Measurements from ENCODE around the gene DPPA5. TPM values are rescaled to one million over a fixed set of nuclear protein-coding genes. Genes with fewer than 3 reads are reported as not detected.

DPPA5 gene
- total and polyA plus RNA-seq, 2 of the 13 experiments (the other 11 are each of a cell fraction or from before 2014, with no cell fraction given), result not detected

DNA sequence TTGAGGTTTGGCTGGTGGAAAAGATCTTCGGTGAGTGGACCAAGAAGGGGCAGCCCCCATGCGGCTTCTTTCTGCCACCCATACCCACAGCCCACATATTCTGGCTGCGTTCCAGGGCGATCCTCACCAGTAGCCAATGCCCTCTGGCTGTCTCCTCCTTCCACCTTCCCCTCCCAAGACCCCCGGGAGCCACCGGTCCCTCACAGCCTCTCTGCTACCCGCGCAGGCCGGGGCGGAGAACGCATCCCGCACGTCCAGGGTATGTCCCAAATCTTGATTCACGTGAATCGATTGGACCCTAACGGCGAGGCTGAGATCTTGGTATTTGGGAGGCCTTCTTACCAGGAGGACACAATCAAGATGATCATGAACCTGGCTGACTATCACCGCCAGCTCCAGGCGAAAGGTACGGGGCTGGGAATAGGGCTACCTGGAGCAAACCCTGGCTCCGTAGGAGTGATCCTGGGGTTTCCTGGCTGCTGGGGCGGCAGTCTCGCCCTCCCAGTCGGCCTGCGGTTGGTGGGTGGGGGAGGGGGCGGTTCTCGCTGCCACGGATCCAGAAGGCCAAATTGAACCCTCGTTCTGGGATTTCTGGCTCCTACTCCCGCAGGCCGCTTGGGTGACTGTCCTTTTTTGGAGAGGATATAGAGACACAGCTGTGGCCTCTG is 8.9 kb upstream of the DPPA5 start:
- no peak for FAIRE-seq

More for the DNA sequence above, 8.9 kb upstream of the DPPA5 start:
- DNase-seq (ENCODE audit: low spot score) (no peak), ATAC-seq (no peak)
- H3K9ac ChIP-seq (ENCODE audit: insufficient read depth, low read depth, low read length), result no peak overlapping the region
- no peak overlapping the region for H3K4me3 ChIP-seq (replicated peaks in 1 of 3; ENCODE audit: insufficient read depth in 1 of 3, low read depth in 2 of 3, low read length in 3 of 3)
- in situ Hi-C loops (cut with HindIII; ENCODE audit: extremely low pct_ligation_motif_present, low pct_unique_long_range_greater_than_20kb) (no loop called here), intact Hi-C loops (cut with micrococcal nuclease; ENCODE audit: unreplicated experiment) (no loop called here)
- H3K36me3 ChIP-seq (replicated peaks in 1 of 2; ENCODE audit: control insufficient read depth in 1 of 2, insufficient read depth in 2 of 2, low read length in 2 of 2), result no peaks in the 10 kb centered on the region
- no peaks in the 10 kb centered on the region for H4K20me1 ChIP-seq (ENCODE audit: insufficient read depth, low read length)
- no peak for TF ChIP-seq SALL1 (CRISPR knock-in tag; IDR thresholded peaks at IDR 0.05)
- TF ChIP-seq MED13 (CRISPR knock-in tag; IDR thresholded peaks at IDR 0.05), result no peak
- TF ChIP-seq TAF1 (CRISPR knock-in tag; IDR thresholded peaks at IDR 0.05), result no peak
- TF ChIP-seq, protein P1, sequence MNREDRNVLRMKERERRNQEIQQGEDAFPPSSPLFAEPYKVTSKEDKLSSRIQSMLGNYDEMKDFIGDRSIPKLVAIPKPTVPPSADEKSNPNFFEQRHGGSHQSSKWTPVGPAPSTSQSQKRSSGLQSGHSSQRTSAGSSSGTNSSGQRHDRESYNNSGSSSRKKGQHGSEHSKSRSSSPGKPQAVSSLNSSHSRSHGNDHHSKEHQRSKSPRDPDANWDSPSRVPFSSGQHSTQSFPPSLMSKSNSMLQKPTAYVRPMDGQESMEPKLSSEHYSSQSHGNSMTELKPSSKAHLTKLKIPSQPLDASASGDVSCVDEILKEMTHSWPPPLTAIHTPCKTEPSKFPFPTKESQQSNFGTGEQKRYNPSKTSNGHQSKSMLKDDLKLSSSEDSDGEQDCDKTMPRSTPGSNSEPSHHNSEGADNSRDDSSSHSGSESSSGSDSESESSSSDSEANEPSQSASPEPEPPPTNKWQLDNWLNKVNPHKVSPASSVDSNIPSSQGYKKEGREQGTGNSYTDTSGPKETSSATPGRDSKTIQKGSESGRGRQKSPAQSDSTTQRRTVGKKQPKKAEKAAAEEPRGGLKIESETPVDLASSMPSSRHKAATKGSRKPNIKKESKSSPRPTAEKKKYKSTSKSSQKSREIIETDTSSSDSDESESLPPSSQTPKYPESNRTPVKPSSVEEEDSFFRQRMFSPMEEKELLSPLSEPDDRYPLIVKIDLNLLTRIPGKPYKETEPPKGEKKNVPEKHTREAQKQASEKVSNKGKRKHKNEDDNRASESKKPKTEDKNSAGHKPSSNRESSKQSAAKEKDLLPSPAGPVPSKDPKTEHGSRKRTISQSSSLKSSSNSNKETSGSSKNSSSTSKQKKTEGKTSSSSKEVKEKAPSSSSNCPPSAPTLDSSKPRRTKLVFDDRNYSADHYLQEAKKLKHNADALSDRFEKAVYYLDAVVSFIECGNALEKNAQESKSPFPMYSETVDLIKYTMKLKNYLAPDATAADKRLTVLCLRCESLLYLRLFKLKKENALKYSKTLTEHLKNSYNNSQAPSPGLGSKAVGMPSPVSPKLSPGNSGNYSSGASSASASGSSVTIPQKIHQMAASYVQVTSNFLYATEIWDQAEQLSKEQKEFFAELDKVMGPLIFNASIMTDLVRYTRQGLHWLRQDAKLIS (CRISPR knock-in tag; IDR thresholded peaks at IDR 0.05), result no peak
- TF ChIP-seq ZFP62 (CRISPR knock-in tag; IDR thresholded peaks at IDR 0.05), result no peak
- no peak for TF ChIP-seq ZSCAN22 (CRISPR knock-in tag; IDR thresholded peaks at IDR 0.05)
- TF ChIP-seq, protein P2, sequence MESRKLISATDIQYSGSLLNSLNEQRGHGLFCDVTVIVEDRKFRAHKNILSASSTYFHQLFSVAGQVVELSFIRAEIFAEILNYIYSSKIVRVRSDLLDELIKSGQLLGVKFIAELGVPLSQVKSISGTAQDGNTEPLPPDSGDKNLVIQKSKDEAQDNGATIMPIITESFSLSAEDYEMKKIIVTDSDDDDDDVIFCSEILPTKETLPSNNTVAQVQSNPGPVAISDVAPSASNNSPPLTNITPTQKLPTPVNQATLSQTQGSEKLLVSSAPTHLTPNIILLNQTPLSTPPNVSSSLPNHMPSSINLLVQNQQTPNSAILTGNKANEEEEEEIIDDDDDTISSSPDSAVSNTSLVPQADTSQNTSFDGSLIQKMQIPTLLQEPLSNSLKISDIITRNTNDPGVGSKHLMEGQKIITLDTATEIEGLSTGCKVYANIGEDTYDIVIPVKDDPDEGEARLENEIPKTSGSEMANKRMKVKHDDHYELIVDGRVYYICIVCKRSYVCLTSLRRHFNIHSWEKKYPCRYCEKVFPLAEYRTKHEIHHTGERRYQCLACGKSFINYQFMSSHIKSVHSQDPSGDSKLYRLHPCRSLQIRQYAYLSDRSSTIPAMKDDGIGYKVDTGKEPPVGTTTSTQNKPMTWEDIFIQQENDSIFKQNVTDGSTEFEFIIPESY (CRISPR knock-in tag; IDR thresholded peaks at IDR 0.05), result no peak
- TF ChIP-seq KLF12 (CRISPR knock-in tag; IDR thresholded peaks at IDR 0.05; ENCODE audit: borderline replicate concordance), result no peak
- no peak for TF ChIP-seq GTF3A (CRISPR knock-in tag; conservative IDR thresholded peaks at IDR 0.05)
- TF ChIP-seq, protein P3, sequence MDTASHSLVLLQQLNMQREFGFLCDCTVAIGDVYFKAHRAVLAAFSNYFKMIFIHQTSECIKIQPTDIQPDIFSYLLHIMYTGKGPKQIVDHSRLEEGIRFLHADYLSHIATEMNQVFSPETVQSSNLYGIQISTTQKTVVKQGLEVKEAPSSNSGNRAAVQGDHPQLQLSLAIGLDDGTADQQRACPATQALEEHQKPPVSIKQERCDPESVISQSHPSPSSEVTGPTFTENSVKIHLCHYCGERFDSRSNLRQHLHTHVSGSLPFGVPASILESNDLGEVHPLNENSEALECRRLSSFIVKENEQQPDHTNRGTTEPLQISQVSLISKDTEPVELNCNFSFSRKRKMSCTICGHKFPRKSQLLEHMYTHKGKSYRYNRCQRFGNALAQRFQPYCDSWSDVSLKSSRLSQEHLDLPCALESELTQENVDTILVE (CRISPR knock-in tag; IDR thresholded peaks at IDR 0.05), result no peak
- TF ChIP-seq ATM (IDR thresholded peaks at IDR 0.05; ENCODE audit: borderline replicate concordance), result no peak
- TF ChIP-seq ZFP1 (CRISPR knock-in tag; IDR thresholded peaks at IDR 0.05), result no peak
- TF ChIP-seq, protein P4, sequence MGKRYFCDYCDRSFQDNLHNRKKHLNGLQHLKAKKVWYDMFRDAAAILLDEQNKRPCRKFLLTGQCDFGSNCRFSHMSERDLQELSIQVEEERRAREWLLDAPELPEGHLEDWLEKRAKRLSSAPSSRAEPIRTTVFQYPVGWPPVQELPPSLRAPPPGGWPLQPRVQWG (CRISPR knock-in tag; IDR thresholded peaks at IDR 0.05; ENCODE audit: borderline replicate concordance, low read depth), result no peak
- TF ChIP-seq ZBTB7B (CRISPR knock-in tag; IDR thresholded peaks at IDR 0.05), result no peak
- TF ChIP-seq POLR2AphosphoS5 (IDR thresholded peaks at IDR 0.05; ENCODE audit: low read depth, low read length), result no peak
- TF ChIP-seq ZNF850 (CRISPR knock-in tag; conservative IDR thresholded peaks at IDR 0.05), result no peak
- TF ChIP-seq ZNF572 (CRISPR knock-in tag; IDR thresholded peaks at IDR 0.05), result no peak
- no peak for TF ChIP-seq NFKB2 (CRISPR knock-in tag; IDR thresholded peaks at IDR 0.05; ENCODE audit: borderline replicate concordance)
- ChIA-PET CTCF (ENCODE audit: low intra/inter-chr PET ratio, low total read pairs) (no interaction called here), POLR2A (no interaction called here)
- WGBS (ENCODE audit: low lambda C conversion rate), result 66% methylated on average over 23 of the region's 31 CpGs
- no TSS peak for BruUV-seq (replicated peaks)
- no peaks in the 10 kb centered on the region for H3K79me2 ChIP-seq (ENCODE audit: insufficient read depth, low read length)
- peaks cover 0 to 22% of the 10 kb centered on the region in 2 experiments; a peak in 1 of 5 replicates for H3K27me3 ChIP-seq (ENCODE audit: control insufficient read depth in 1 of 2, insufficient read depth in 2 of 2, low read length in 2 of 2)
- no peaks in the 10 kb centered on the region for H3K4me1 ChIP-seq (ENCODE audit: insufficient read depth, low read length)
- no peak overlapping the region for H2AFZ ChIP-seq (ENCODE audit: low read length)
- H3K27ac ChIP-seq (ENCODE audit: extremely low read length, insufficient read depth, low read length), result no peak overlapping the region
- H3K4me2 ChIP-seq (ENCODE audit: low read depth, low read length), result no peak overlapping the region
- H3K9me3 ChIP-seq (ENCODE audit: low read length), result no peaks in the 10 kb centered on the region

Data from HepG2 (cell line).